ENCODE results near the gene HERC3.
A peak's percentile ranks its signal among the peaks of the same experiment; 100 is the strongest.
"Not testable (repeated sequence)": the region's sequence is repeated elsewhere in the genome, so short reads cannot be mapped to it uniquely, and the experiment has no call there.

Gene HERC3

GRCh38 chr4:88609387-88609786 is 17.1 kb downstream of the HERC3 start:
- ATAC-seq = no peak

GRCh38 chr4:88609794-88610193 is 17.5 kb downstream of the HERC3 start:
- not testable (repeated sequence) for ATAC-seq

DNA sequence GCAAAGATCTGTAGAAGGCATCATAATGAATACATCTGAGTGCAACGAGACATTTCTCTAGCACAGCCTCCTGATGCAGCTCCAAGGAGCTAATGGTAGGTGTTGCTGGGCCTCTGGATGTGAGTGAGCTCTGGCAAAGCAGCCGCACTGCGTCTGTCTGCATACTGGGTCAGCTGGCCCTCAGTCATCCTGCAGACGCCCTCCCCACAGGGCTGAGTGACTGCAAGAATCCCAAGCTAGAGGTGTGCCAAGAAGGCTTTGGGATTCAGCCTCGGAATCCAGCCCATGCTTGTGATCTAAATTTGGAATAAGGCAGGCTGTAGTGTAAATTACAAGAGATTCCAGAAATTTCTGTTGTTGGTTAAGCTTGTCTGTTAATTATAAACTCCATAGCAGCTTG is 18.5 kb downstream of the HERC3 start:
- no peak for ATAC-seq

DNA sequence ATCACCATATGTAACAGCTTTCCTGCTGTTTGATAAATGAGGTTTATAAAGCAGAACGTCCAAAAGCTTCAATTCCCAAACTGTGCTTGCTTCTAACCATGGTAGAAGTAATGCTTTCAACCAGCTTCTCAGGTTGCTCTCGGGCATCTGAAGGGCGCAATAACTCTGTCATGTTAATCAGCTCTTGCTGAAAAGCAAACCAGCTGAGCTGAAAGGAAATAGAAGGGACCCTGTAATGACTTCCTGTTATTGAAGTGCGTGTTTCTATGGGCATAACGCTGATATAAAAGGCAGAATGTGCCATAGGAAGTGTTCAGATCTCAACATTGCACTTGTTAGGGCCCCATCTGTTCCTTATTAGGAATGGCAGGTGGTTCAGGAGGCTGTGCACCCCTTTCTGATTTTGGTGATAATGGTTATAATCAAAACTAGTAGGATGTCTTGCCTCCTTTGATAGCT is 21.2 kb downstream of the HERC3 start:
- ATAC-seq = peak; percentile 69 to 77

GRCh38 chr4:88614058-88614457 is 21.8 kb downstream of the HERC3 start:
- no peak for ATAC-seq

DNA sequence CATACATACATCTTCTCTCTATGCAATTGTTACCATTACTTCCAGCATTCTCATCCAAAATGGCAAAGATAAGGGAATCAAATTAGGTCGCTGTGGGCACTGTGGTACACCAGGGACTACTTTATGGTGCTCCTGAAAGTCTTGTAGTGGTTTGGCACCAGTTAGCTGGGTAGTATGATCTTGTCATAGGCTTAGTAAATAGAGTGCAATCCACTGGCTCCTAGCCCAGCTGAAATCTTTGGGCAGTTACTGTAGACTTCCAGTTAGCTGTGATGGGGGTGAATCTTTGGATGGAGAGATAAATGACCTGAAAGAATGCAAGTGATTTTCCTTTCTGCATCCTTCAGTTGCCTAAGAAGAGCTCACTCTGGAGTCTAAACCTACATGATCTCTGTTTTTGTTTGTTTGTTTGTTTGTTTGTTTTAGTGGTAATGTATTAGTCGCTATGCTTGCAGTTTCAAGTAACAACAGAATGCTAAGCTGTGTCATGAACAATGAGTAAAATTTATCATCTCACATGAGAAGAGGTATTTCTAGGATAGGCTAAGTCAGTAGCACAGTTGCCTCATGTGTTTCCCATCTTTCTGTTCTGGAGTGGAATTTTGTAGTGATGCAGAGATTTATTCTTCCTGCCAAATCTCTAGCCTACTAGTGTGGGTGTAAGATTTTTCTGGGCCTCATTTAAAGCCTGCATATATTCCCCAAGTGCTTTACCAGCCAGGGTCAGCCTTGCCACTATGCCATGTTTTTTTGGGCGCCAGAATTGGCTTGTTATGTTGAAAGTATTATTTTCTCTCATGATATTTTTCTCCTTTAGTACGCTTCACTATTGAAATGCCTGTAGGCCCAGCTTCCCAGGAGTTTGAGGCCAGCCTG is 24.2 kb downstream of the HERC3 start:
- no peak for ATAC-seq

DNA sequence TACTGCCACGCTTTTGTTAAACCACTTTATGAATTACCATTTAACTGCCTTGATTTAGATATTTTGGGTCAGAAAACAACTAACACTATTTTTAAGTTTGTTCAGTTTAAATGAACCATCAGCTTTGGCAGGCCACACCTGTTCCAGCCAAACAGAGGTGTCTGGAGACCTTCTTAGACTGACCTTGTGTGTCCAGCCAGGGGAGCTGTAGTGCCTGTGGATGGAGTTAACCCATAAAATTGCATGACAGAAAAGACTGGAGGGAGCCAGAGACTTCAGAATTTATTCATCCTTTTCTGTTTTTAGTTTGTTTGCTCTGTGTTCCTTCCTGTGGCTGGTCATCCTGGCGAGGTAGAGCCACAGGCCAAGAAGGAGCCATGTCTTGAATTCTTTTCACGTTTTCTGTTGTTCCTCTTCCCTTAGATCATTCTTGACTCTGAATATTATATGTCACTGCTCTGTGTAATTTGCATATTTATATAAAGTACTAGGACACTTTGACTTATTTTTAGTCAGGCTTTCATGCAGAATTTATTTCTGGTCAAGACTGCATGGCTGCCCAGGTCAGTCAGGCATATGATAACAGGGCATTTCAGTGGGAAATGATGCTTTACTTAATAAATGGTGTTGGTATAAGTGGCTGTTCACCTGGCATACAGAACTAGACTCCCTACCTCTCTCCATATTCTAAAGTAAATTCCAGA is 26.7 kb downstream of the HERC3 start:
- ATAC-seq = no peak

DNA sequence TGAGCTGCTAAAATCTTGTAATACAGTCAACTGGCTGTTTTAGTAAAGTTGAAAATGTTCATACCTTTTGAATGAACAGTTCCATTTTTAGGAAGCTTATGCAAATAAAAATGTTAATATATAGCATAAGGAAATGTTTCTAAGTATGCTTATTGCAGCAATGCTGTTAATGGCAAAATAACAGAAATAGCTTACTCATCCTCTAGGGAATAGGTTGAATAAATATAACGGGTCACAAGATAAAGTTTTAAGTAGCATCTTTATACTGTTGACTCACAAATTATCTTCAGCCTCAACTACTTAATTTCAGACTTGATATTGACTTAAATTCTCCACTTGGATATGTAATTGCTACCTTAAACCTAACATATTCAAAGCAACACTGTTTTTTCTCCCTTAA is 27.7 kb downstream of the HERC3 start:
- no peak for ATAC-seq

DNA sequence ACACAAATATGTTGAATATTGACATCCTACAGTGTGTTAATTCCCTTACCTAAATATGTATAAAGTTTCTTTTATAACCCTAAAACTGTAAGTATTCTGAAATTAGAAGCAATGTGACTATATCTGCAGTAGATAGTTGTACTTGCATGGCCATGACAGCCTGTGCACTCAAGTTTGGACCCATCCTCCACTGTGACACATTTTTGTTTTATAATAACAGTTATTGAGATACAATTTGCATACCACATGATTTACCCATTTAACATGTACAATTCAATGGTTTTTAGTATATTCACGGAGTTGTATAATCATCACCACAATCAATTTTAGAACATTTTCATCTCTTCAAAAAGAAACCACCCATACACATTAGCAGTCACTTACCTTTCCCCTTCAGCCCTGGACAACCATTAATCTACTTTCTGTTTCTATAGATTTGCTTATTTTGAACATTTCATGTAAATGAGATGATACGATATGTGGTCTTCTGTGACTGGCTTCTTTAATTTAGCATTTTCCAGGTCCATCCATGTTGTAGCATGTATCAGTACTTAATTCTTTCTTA is 29.6 kb downstream of the HERC3 start:
- ATAC-seq = peak; percentile 84 to 85

GRCh38 chr4:88623097-88623496 is 30.8 kb downstream of the HERC3 start:
- ATAC-seq = peak in 1 of 2 donors; percentile 31

- no peak for ATAC-seq
Measured at GRCh38 chr4:88628746-88629145, 36.5 kb downstream of the HERC3 start.

GRCh38 chr4:88629826-88630225 is 37.5 kb downstream of the HERC3 start:
- ATAC-seq = no peak

DNA sequence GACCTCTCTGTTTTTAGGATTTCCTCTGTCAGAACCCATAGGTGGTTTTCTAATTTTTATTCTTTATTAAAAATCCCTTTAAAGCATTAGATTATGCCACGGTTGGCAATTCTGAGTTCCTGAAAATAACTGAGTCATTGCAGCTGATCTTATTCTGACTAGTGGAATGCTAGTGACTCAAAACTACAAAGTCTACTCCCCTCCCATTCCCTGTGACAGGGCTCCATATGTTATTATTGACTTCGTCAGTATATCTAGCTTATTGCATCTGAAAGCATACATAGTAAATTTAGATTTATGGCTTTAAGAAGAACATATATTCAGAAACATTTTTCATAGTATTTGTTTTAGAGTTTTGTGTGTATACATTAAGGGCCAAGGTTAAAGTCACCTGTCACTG is 38.5 kb downstream of the HERC3 start:
- peak; percentile 55 to 81 for ATAC-seq

- ATAC-seq = no peak
Measured at GRCh38 chr4:88643932-88644331, 51.7 kb downstream of the HERC3 start.

DNA sequence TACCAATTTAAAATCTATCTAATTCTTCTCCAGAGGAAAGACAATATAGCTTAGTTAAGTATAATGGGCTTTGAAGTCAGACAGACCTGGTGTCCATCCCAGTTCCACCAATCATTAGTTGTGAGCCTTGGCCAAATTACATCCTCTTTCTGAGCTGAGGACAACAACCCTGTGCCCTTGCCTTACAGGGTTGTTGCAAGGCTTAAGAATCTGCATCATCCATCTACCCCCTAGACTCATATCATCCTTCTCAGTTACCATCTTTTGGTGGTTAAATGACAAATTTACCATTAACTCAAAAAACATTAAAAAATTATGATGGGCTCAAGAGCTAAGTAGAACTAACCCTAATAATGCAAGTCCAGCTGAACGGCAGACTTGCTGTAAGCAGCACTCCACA is 53.7 kb downstream of the HERC3 start:
- ATAC-seq = no peak

DNA sequence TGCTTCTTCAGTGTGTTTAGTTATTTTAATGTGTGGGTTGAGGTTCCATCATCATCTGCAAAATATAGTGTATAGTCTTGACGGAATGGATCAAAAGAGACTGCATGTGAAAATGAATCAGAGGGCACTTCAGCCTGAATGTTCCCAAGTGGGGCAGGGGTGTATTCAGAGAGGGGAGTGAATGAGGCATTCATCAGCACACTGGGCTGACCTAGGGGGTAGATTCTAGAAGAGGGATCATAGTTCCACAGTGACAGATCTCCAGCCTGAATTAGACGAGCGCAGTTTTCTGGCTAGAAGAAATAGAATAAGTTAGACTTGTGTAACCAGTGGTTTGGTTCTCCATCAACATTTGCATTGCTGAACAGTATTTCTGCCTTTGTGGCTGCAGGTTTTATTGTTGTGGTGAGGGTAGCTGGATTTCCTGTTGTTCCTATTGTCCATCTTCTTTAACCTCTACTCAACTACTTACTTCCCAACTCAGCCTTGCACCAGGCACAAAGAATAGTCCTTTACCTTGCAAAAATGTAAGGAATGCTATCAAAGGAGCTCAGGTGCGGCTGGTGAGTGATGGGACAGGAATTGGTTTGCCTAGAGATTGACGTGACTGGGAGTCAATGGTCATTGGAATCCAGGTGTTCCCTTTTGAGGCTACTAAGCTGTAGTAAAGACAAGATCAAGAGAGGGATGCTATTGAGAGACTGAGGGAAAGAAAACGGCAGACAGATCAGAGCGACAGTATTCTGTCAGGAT is 54.4 kb downstream of the HERC3 start:
- ATAC-seq = no peak

- ATAC-seq = no peak
Measured at GRCh38 chr4:88649716-88650115, 57.4 kb downstream of the HERC3 start.

DNA sequence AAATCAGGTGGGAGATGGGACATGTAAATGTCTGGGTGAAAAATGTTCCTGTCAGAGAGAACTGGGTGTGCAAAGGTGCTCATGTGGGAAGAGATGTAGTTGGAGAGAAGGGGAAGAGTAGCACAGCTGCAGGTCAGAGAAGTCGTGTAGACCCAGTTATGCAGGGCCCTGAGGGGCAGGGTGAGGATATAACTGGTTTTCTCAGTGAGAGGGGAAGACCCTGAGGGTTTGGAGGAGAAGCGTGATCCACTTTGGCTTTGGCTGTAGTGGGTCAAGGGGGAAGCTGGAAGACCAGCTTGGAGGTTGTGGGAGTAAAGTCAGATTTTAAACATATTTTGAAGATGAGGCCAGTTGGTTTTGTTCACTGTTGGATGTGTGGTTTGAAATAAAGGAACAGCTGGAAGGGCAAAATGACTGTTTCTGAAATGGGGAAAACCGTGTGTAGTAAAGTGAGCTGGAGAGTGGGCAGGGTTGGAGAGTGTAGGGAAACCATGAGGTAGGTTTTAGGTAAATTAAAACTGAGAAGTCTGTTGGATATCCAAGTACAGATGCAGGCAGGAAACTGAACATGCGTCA is 61.2 kb downstream of the HERC3 start:
- no peak for ATAC-seq

- ATAC-seq = no peak
Measured at GRCh38 chr4:88655226-88655625, 62.9 kb downstream of the HERC3 start.

DNA sequence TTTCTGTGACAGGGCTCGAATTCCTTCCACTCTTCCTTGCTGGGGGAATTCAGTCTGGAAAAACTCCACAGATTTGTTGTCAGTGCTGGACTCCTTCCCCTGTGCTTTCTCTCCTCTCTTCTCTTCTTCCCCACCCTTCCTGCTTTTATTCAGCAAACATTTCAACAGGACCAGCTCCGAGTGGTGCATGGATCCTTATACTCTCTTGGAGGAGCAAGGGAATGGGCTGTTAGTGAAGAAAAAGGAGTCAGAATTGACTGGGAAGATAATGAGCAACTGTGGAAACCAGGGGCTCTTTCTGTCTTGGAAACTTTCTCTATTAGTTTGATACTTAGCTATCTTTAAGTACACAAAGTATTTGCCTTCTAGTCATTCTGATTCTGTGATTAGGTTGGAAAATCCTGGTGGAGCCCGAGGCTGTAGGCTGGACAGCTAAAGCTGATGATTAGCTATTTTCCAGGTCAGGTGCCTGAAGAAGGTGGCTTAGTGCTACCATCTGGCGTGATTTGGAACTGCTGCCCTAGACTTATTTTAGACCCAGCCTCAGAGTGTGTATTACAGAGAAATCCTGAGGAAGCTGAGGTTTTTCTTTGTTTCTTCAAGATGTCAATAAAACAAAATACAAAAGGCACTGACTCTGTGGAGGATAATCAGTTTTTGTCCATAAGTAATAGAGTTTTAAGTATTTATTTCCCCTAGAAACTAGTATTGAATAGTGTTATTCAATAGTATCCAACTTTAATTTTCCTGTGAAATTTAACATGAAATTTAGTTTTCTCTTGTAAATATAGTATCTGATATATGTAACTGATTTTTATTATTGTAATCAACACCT is 67.0 kb downstream of the HERC3 start:
- peak; percentile 70 to 79 for ATAC-seq

- ATAC-seq = no peak
Measured at GRCh38 chr4:88659890-88660208, 67.6 kb downstream of the HERC3 start.
